OCI-LY7 (cell line): ENCODE measurements around the gene RAB1B. TPM values are rescaled to one million over a fixed set of nuclear protein-coding genes. Genes with fewer than 3 reads are reported as not detected.

Experiments used
- BruUV-seq: library from RNA; stranded (reverse); fragments of 400-500 nt; replicated peaks from 2 replicates; lab custom pipeline; 2021; lab: Mats Ljungman, UMichigan
- CTCF ChIA-PET: fragments of 300-600 bp; sonication (Branson Sonifier 250); formaldehyde crosslinking; loops from one replicate; lab custom pipeline; 2022; ENCODE audit warnings: antibody characterized with exemption; ENCODE audit not compliant: unreplicated experiment; lab: Charles Lee
- POLR2A ChIA-PET: fragments of 300-600 bp; sonication (Branson Sonifier 250); formaldehyde crosslinking; loops from one replicate; lab custom pipeline; 2022; ENCODE audit warnings: antibody characterized with exemption; lab: Charles Lee
- DNase-seq: peaks from one replicate; pipeline ENCODE4 v3.0.0-alpha.2; 2015; ENCODE audit warnings: low spot score
- H2AFZ ChIP-seq: fragments of 200-600 bp; sonication (generic), shearing (Covaris generic); 2 replicates; pipeline ENCODE4 v1.6.1; 2014; ENCODE audit warnings: mild to moderate bottlenecking, antibody characterized with exemption, low read length, moderate library complexity
- H3K27ac ChIP-seq: fragments of 200-600 bp; sonication (generic); 2 replicates; pipeline ENCODE4 v1.5.1; 2014; ENCODE audit warnings: mixed run types, low read depth, mild to moderate bottlenecking, moderate library complexity, low read length, inconsistent platforms; ENCODE audit not compliant: poor library complexity, severe bottlenecking
- H3K36me3 ChIP-seq: fragments of 200-600 bp; sonication (generic); 2 replicates; pipeline ENCODE4 v1.6.1; 2014; ENCODE audit warnings: mild to moderate bottlenecking, antibody characterized with exemption, low read length, moderate library complexity, mixed read lengths; ENCODE audit not compliant: insufficient read depth
- H3K4me1 ChIP-seq: fragments of 200-600 bp; sonication (generic); 2 replicates; pipeline ENCODE4 v1.5.1; 2014; ENCODE audit warnings: mild to moderate bottlenecking, low read length; ENCODE audit not compliant: insufficient read depth, poor library complexity, severe bottlenecking
- H3K4me2 ChIP-seq: fragments of 200-600 bp; sonication (generic); 2 replicates; pipeline ENCODE4 v1.6.1; 2014; ENCODE audit warnings: mild to moderate bottlenecking, low read length
- H3K4me3 ChIP-seq: fragments of 200-600 bp; sonication (generic); 2 replicates; pipeline ENCODE4 v1.5.1; 2014; ENCODE audit warnings: mild to moderate bottlenecking, low read depth, low read length; ENCODE audit not compliant: poor library complexity, severe bottlenecking
- H3K79me2 ChIP-seq: fragments of 200-600 bp; sonication (generic); 2 replicates; pipeline ENCODE4 v1.6.1; 2016; ENCODE audit warnings: low read depth, mild to moderate bottlenecking, low read length, moderate library complexity, mixed read lengths; ENCODE audit not compliant: insufficient read depth
- H3K9me2 ChIP-seq: fragments of 200-600 bp; sonication (generic); 2 replicates; pipeline ENCODE4 v1.6.1; 2016; ENCODE audit warnings: mild to moderate bottlenecking, low read length, mixed read lengths; ENCODE audit not compliant: insufficient read depth
- H3K9me3 ChIP-seq: fragments of 200-600 bp; sonication (generic); 2 replicates; pipeline ENCODE4 v1.6.1; 2014; ENCODE audit warnings: mild to moderate bottlenecking, mixed run types, low read length, mixed read lengths
- H4K20me1 ChIP-seq: fragments of 200-600 bp; sonication (generic); 2 replicates; pipeline ENCODE4 v1.6.1; 2014; ENCODE audit warnings: mild to moderate bottlenecking, antibody characterized with exemption, low read length, moderate library complexity, mixed read lengths; ENCODE audit not compliant: insufficient read depth
- EZH2phosphoT487 ChIP-seq: fragments of 200-600 bp; sonication (generic); IDR thresholded peaks from 2 replicates; pipeline ENCODE4 v1.6.1; 2018; ENCODE audit warnings: low read depth, borderline replicate concordance, mild to moderate bottlenecking, mixed run types, antibody characterized with exemption, low read length, moderate library complexity, mixed read lengths
- intact Hi-C: fragments of 100-400 bp; cut with micrococcal nuclease; formaldehyde crosslinking; loops from one replicate; pipeline ENCODE4 v1.10.0; 2022; ENCODE audit not compliant: unreplicated experiment
- total RNA-seq, 2 experiments: library from RNA; depleted of rRNA in 1 of 2; stranded (reverse); fragments of >200 nt in 1 of 2; shearing (Covaris generic) in 1 of 2; gene quantifications; 2 replicates each; pipeline ENCODE4 v1.2.3, GENCODE V29; 2014 to 2022
- TF ChIP-seq, protein P1 (sequence below): fragments of 200-600 bp; sonication (generic); conservative IDR thresholded peaks from 2 replicates; pipeline ENCODE4 v1.5.1; 2014; ENCODE audit warnings: mild to moderate bottlenecking, antibody characterized with exemption, low read length, moderate library complexity, mixed read lengths

Gene RAB1B
- total RNA-seq, 2 experiments from 2014 or later, result 77.7 to 81.8 TPM

DNA sequence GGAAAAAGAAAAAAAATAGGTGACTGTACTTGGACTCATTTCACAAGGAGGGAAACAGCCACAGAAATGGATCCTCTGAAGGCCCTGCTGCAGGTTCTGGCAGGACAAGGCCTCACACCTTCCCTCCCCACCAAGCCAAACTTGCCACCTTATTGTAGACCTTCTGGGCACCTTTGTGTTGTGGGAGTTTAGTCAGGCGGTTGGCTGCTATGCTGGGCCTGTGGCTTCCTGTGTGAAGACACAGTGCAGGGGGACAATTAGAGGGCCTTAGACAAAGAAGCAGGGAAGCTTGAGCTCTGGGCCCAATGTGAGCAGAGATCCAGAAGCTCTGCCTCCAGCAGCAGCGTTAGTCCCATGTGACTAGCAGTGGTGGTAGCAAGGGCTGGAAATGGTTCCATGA, 4.2 kb downstream of the RAB1B start:
- ChIA-PET CTCF (no interaction called here), POLR2A (no interaction called here)
- BruUV-seq, result no TSS peak
- TF ChIP-seq EZH2phosphoT487, result no peak
- TF ChIP-seq, protein P1, sequence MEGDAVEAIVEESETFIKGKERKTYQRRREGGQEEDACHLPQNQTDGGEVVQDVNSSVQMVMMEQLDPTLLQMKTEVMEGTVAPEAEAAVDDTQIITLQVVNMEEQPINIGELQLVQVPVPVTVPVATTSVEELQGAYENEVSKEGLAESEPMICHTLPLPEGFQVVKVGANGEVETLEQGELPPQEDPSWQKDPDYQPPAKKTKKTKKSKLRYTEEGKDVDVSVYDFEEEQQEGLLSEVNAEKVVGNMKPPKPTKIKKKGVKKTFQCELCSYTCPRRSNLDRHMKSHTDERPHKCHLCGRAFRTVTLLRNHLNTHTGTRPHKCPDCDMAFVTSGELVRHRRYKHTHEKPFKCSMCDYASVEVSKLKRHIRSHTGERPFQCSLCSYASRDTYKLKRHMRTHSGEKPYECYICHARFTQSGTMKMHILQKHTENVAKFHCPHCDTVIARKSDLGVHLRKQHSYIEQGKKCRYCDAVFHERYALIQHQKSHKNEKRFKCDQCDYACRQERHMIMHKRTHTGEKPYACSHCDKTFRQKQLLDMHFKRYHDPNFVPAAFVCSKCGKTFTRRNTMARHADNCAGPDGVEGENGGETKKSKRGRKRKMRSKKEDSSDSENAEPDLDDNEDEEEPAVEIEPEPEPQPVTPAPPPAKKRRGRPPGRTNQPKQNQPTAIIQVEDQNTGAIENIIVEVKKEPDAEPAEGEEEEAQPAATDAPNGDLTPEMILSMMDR, result no peak
- H2AFZ ChIP-seq, result no peak overlapping the region
- H3K36me3 ChIP-seq, result peaks cover 56% of the 10 kb centered on the region
- H3K79me2 ChIP-seq, result peaks cover 24% of the 10 kb centered on the region
- no peak overlapping the region for H3K4me2 ChIP-seq
- no peak for DNase-seq
- no peaks in the 10 kb centered on the region for H3K9me3 ChIP-seq
- no peaks in the 10 kb centered on the region for H4K20me1 ChIP-seq
- no peak overlapping the region for H3K4me3 ChIP-seq
- peaks cover 20% of the 10 kb centered on the region for H3K4me1 ChIP-seq
- no peaks in the 10 kb centered on the region for H3K9me2 ChIP-seq
- intact Hi-C loops, result no loop called here
- no peak overlapping the region for H3K27ac ChIP-seq

DNA sequence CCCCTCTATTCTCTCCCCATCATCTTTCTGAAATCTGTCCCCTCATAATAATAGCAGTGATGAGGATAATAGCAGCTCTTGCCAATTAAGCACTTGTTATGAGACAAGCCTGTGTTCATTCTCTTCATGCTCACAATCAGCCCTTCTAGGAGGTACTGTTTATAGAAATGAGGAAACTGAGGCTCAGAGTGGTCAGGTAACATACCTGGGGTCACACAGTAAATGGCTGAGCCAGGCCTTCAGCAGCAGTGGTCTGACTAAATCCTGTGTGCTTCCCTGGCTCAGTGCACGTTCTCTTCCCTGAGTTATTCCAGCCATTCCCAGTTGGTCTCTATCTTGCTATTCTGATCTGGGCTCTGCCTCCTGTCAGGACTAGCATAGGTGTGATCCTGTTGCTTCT, 5.8 kb downstream of the RAB1B start:
- Histone ChIP-seq H3K4me3 (no peak overlapping the region), H3K4me2 (no peak overlapping the region), H3K27ac (no peak overlapping the region), H3K9me3 (no peaks in the 10 kb centered on the region), H2AFZ (no peak overlapping the region), H3K4me1 (peaks cover 18% of the 10 kb centered on the region), H3K9me2 (no peaks in the 10 kb centered on the region), H4K20me1 (no peaks in the 10 kb centered on the region), H3K36me3 (peaks cover 56% of the 10 kb centered on the region), H3K79me2 (peaks cover 18% of the 10 kb centered on the region)
- ChIA-PET CTCF (no interaction called here), POLR2A (no interaction called here)
- no TSS peak for BruUV-seq
- TF ChIP-seq, protein P1, result no peak
- no peak for TF ChIP-seq EZH2phosphoT487
- intact Hi-C loops, result no loop called here
- DNase-seq, result no peak

DNA sequence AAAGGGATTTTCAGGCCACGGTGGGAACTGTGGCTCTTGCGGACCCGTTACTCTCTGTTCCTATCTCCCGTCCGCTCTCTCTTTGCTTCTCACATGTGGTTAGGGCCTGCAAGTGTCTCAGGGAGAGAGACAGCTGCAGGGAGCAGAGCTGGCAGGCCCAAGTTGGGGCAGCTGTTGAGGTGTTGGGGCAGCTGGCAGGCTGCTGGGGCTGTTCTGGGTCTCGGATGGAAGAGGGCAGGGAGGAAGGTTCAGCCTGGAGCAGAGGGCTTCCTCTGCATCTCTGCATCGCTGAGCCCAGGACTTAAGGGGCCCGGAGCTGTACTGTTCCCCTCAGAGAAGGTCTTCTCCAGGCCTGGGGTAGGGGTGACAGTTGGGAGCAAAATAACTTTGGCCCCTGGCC, 7.0 kb downstream of the RAB1B start:
- DNase-seq, result no peak

More for the DNA sequence above, 7.0 kb downstream of the RAB1B start:
- Histone ChIP-seq H3K4me2 (no peak overlapping the region), H2AFZ (no peak overlapping the region), H3K9me3 (no peaks in the 10 kb centered on the region), H3K4me3 (no peak overlapping the region), H4K20me1 (no peaks in the 10 kb centered on the region), H3K79me2 (peaks cover 6% of the 10 kb centered on the region; the same call in 1 of the 2 replicates), H3K27ac (no peak overlapping the region), H3K4me1 (peaks cover 8% of the 10 kb centered on the region), H3K36me3 (peaks cover 49% of the 10 kb centered on the region), H3K9me2 (no peaks in the 10 kb centered on the region)
- intact Hi-C loops, result no loop called here
- CTCF ChIA-PET, result no interaction called here
- BruUV-seq, result no TSS peak
- POLR2A ChIA-PET, result no interaction called here
- no peak for TF ChIP-seq EZH2phosphoT487
- TF ChIP-seq, protein P1, result no peak
